Neuronal stem cell (in vitro differentiated cells): ENCODE measurements around the gene BTF3L4.

Source experiments
- DNase-seq: peaks from one replicate; pipeline ENCODE4 v3.0.0-alpha.2; 2013; ENCODE audit warnings: low spot score
- H2AFZ ChIP-seq: one replicate; pipeline ENCODE4 v1.6.1; 2013; ENCODE audit warnings: mild to moderate bottlenecking, low read length, inconsistent platforms
- H2AK5ac ChIP-seq: 2 replicates; pipeline ENCODE4 v1.6.1; 2013; ENCODE audit warnings: low read depth, mild to moderate bottlenecking, inconsistent platforms, low read length, moderate library complexity, mixed read lengths
- H2BK120ac ChIP-seq: 2 replicates; pipeline ENCODE4 v1.6.1; 2013; ENCODE audit warnings: low read depth, mild to moderate bottlenecking, inconsistent platforms, low read length, moderate library complexity, mixed read lengths
- H2BK12ac ChIP-seq: one replicate; pipeline ENCODE4 v1.6.1; 2013; ENCODE audit warnings: low read length, inconsistent platforms
- H2BK15ac ChIP-seq: 2 replicates; pipeline ENCODE4 v1.6.1; 2013; ENCODE audit warnings: mild to moderate bottlenecking, low read length, inconsistent platforms, mixed read lengths
- H2BK5ac ChIP-seq: one replicate; pipeline ENCODE4 v1.6.1; 2013; ENCODE audit warnings: inconsistent platforms, mild to moderate bottlenecking, low read length, moderate library complexity
- H3K14ac ChIP-seq: one replicate; pipeline ENCODE4 v1.6.1; 2013; ENCODE audit warnings: low read length, inconsistent platforms
- H3K18ac ChIP-seq: 2 replicates; pipeline ENCODE4 v1.6.1; 2013; ENCODE audit warnings: low read length, inconsistent platforms
- H3K23ac ChIP-seq: 2 replicates; pipeline ENCODE4 v1.6.1; 2013; ENCODE audit warnings: low read depth, mild to moderate bottlenecking, mixed read lengths, low read length, inconsistent platforms; ENCODE audit not compliant: poor library complexity
- H3K27ac ChIP-seq: replicated peaks from 3 replicates; pipeline ENCODE4 v1.5.1; 2013; ENCODE audit warnings: low read length, inconsistent platforms
- H3K27me3 ChIP-seq, 3 experiments: 2 replicates each; pipeline ENCODE4 v1.6.1; 2013; ENCODE audit warnings: low read length in 3 of 3, mild to moderate bottlenecking in 2 of 3, inconsistent platforms in 1 of 3, low read depth in 1 of 3, mixed read lengths in 1 of 3, moderate library complexity in 1 of 3; ENCODE audit not compliant: control insufficient read depth in 3 of 3, insufficient read depth in 3 of 3
- H3K36me3 ChIP-seq, 2 donors: replicated peaks in 1 of 2; 2 replicates each; pipeline ENCODE4 v1.6.1; 2013; ENCODE audit warnings: low read length in 2 of 2; ENCODE audit not compliant: control insufficient read depth in 2 of 2, insufficient read depth in 2 of 2
- H3K4ac ChIP-seq: 2 replicates; pipeline ENCODE4 v1.6.1; 2013; ENCODE audit warnings: inconsistent platforms, mild to moderate bottlenecking, low read length, moderate library complexity
- H3K4me1 ChIP-seq, 2 donors: 1 replicate in 1 of 2; 2 replicates in 1 of 2; pipeline ENCODE4 v1.6.1; 2013; ENCODE audit warnings: low read length in 2 of 2, low read depth in 1 of 2; ENCODE audit not compliant: control insufficient read depth in 2 of 2, insufficient read depth in 1 of 2
- H3K4me2 ChIP-seq: one replicate; pipeline ENCODE4 v1.6.1; 2013; ENCODE audit warnings: mild to moderate bottlenecking, low read length, inconsistent platforms; ENCODE audit not compliant: insufficient read depth, poor library complexity, severe bottlenecking
- H3K4me3 ChIP-seq, 2 donors: 2 replicates each; pipeline ENCODE4 v1.5.1; 2013; ENCODE audit warnings: low read length in 2 of 2, mild to moderate bottlenecking in 2 of 2, inconsistent platforms in 1 of 2, moderate library complexity in 1 of 2
- H3K79me1 ChIP-seq: one replicate; pipeline ENCODE4 v1.6.1; 2013; ENCODE audit warnings: low read depth, mild to moderate bottlenecking, inconsistent platforms, low read length, moderate library complexity
- H3K9ac ChIP-seq: one replicate; pipeline ENCODE4 v1.6.1; 2013; ENCODE audit warnings: mild to moderate bottlenecking, low read depth, low read length, inconsistent platforms; ENCODE audit not compliant: poor library complexity
- H3K9me3 ChIP-seq, 2 donors: replicated peaks in 1 of 2; 2 replicates each; pipeline versions ENCODE3 to v1.6.1; 2013; ENCODE audit warnings: low read length in 2 of 2, mild to moderate bottlenecking in 2 of 2, inconsistent platforms in 1 of 2, low read depth in 1 of 2, mixed read lengths in 1 of 2, moderate library complexity in 1 of 2; ENCODE audit not compliant: control insufficient read depth in 2 of 2, insufficient read depth in 1 of 2
- H4K8ac ChIP-seq: one replicate; pipeline ENCODE4 v1.6.1; 2013; ENCODE audit warnings: low read depth, mild to moderate bottlenecking, inconsistent platforms, low read length, moderate library complexity
- H4K91ac ChIP-seq: one replicate; pipeline ENCODE4 v1.6.1; 2013; ENCODE audit warnings: low read length, low read depth, mild to moderate bottlenecking, inconsistent platforms; ENCODE audit not compliant: poor library complexity
- WGBS, 2 donors: extraction: QIAGEN DNeasy Blood & Tissue Kit; methylation state at CpG; one replicate each; pipeline ENCODE4 v1.1.7; 2013; ENCODE audit warnings: missing lambda C conversion rate in 2 of 2, mixed read lengths in 1 of 2; ENCODE audit not compliant: insufficient read length in 2 of 2, insufficient replicate concordance in 1 of 2; ENCODE audit errors: extremely low coverage in 2 of 2; 5-methylcytosine and 5-hydroxymethylcytosine counted together

The BTF3L4 gene

DNA sequence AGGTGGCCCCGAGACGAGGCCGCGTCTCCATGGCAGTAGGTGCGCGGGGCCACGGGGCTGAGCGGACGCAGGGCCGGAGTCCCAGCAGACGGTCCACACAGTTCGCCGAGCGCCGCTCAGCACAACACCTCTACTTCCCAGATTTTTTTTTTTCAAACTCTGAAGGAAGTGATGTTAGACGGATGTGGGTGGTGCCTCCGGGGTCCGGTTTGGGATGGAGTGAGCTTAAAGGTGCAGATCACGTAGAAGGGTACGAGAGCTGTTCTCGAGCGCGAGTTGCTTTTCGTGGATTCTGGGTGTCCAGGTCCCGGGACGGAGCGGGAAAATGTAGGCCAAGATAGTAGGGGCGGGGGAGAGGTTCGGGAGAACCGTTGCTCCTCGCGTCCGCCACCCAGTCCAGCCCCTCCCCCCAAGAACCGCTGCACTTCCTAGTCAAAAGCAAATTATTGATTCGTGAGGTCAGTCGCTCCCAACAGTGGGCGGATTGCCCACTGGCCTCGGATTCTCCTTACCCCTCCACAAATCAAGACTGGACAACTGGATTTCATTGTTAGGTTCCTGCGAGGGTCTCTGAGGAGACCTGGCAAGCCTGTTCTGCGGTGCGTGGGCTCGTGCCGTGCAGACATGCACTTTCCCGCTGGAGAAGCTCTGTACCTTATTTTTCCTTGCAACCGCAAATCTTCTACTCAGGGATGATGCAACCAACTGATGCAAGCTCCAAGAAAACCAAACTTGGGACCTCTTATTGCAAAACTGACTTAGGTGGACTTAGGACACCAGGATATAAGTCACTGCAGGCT, 829 bp upstream of the BTF3L4 start, which contains the start of gene TXNDC12:
TSS of gene TXNDC12 (minus strand) at position 126 of the 800 bp plus-strand sequence. CDS start at position 31, 95 bp downstream.
- no peaks in the 10 kb centered on the region for H3K9me3 ChIP-seq
- peak within 1 kb of the TSS; percentile 71 to 91 for H3K4me3 ChIP-seq
- H3K27me3 ChIP-seq, result no peaks in the 10 kb centered on the region
- H4K8ac ChIP-seq, result no peak within 1 kb of the TSS
- H2BK12ac ChIP-seq, result no peak within 1 kb of the TSS
- H2AFZ ChIP-seq, result peak within 1 kb of the TSS; percentile 87
- H3K79me1 ChIP-seq, result no peaks in the 10 kb centered on the region
- H2BK5ac ChIP-seq, result peak within 1 kb of the TSS; percentile 30
- no peak within 1 kb of the TSS for H2BK15ac ChIP-seq
- H3K27ac ChIP-seq, result peak within 1 kb of the TSS; percentile 89
- H3K4me2 ChIP-seq, result peak within 1 kb of the TSS; percentile 69
- no peak within 1 kb of the TSS for H2AK5ac ChIP-seq
- WGBS, 2 donors, result no CpG with 5 or more reads among the region's 45 CpGs
- peak within 1 kb of the TSS; percentile 87 for H3K23ac ChIP-seq
- peak; percentile 78 for DNase-seq
- H3K4ac ChIP-seq, result no peak within 1 kb of the TSS
- H3K4me1 ChIP-seq, result peaks cover 3 to 9% of the 10 kb centered on the region in 2 donors
- no peak within 1 kb of the TSS for H3K14ac ChIP-seq
- peaks cover 1 to 57% of the 10 kb centered on the region in 2 donors for H3K36me3 ChIP-seq
- H3K18ac ChIP-seq, result peak within 1 kb of the TSS; percentile 85
- no peak within 1 kb of the TSS for H4K91ac ChIP-seq
- H2BK120ac ChIP-seq, result no peak within 1 kb of the TSS
- peak within 1 kb of the TSS; percentile 97 for H3K9ac ChIP-seq

DNA sequence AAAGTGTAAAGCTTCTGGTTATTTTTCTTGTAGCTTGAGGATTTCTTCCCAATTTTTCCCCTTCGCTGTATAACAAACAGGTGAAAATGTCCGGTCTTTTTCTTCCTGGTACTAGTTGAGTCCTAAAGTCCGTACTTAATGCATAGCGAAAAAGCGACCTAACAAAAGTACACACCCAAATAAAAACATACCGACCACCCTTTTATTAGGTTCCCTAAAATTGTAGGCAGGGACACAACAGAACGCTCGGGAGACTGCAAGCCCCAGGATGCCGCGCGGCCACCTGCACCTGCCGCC, 281 bp upstream of the BTF3L4 start:
- no peak overlapping the region for H3K4ac ChIP-seq
- no CpG with 5 or more reads among the region's 12 CpGs for WGBS, 2 donors
- H2BK120ac ChIP-seq, result no peak overlapping the region
- H3K9me3 ChIP-seq, result no peaks in the 10 kb centered on the region
- H2BK12ac ChIP-seq, result no peak overlapping the region
- peak overlapping the region; percentile 89 for H3K27ac ChIP-seq
- H3K4me1 ChIP-seq, result peaks cover 3 to 9% of the 10 kb centered on the region in 2 donors
- no peak overlapping the region for H3K14ac ChIP-seq
- DNase-seq, result no peak
- H2AK5ac ChIP-seq, result no peak overlapping the region
- H3K9ac ChIP-seq, result no peak overlapping the region
- peaks cover 5 to 57% of the 10 kb centered on the region in 2 donors for H3K36me3 ChIP-seq
- H4K8ac ChIP-seq, result no peak overlapping the region
- no peak overlapping the region for H2BK15ac ChIP-seq
- H3K4me3 ChIP-seq, result peak overlapping the region; percentile 71 to 91
- peak overlapping the region; percentile 69 for H3K4me2 ChIP-seq
- H3K79me1 ChIP-seq, result peaks cover 2% of the 10 kb centered on the region
- H3K23ac ChIP-seq, result peak overlapping the region; percentile 87
- no peaks in the 10 kb centered on the region for H3K27me3 ChIP-seq
- no peak overlapping the region for H3K18ac ChIP-seq
- peak overlapping the region; percentile 87 for H2AFZ ChIP-seq
- H4K91ac ChIP-seq, result no peak overlapping the region
- H2BK5ac ChIP-seq, result no peak overlapping the region

DNA sequence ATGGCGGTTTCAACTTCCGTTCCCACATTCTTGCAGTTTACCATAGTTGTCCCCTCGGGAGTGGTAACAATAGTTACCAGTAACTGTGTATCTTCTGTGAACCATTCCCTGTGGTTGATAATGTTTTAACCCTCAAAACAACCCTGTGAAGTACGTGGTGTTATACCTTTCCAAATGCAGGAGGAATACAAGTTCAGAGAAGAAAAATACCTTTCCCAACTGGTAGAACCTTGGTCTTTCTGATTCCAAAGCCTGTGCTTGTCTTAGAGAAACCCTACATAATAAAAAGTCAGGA, 789 bp downstream of the BTF3L4 start:
- H2AK5ac ChIP-seq, result no peak overlapping the region
- H3K4me3 ChIP-seq, result peak overlapping the region; percentile 71 to 95
- DNase-seq, result no peak
- peak overlapping the region; percentile 7 for H3K18ac ChIP-seq
- H3K27me3 ChIP-seq, result no peaks in the 10 kb centered on the region
- H4K8ac ChIP-seq, result no peak overlapping the region
- H3K36me3 ChIP-seq, result peaks cover 9 to 58% of the 10 kb centered on the region in 2 donors
- no peak overlapping the region for H3K4ac ChIP-seq
- no peak overlapping the region for H4K91ac ChIP-seq
- no peak overlapping the region for H3K14ac ChIP-seq
- H2BK12ac ChIP-seq, result no peak overlapping the region
- peak overlapping the region; percentile 72 for H3K4me2 ChIP-seq
- H2BK120ac ChIP-seq, result no peak overlapping the region
- no CpG with 5 or more reads among the region's 4 CpGs for WGBS, 2 donors
- no peak overlapping the region for H2BK5ac ChIP-seq
- no peak overlapping the region for H2BK15ac ChIP-seq
- H3K27ac ChIP-seq, result no peak overlapping the region
- H2AFZ ChIP-seq, result peak overlapping the region; percentile 87
- H3K9ac ChIP-seq, result peak overlapping the region; percentile 95
- H3K4me1 ChIP-seq, result peaks cover 3 to 9% of the 10 kb centered on the region in 2 donors
- no peak overlapping the region for H3K23ac ChIP-seq
- no peaks in the 10 kb centered on the region for H3K9me3 ChIP-seq
- peaks cover 2% of the 10 kb centered on the region for H3K79me1 ChIP-seq

GRCh38 chr1:52057255-52057654, 1.2 kb downstream of the BTF3L4 start:
- no peak overlapping the region for H3K27ac ChIP-seq
- no peak for DNase-seq
- WGBS, 2 donors, result no CpG with 5 or more reads among the region's 1 CpG

More at GRCh38 chr1:52057255-52057654, 1.2 kb downstream of the BTF3L4 start:
- Histone ChIP-seq H3K14ac (no peak overlapping the region), H3K9ac (no peak overlapping the region), H3K27me3 (no peaks in the 10 kb centered on the region), H2BK12ac (no peak overlapping the region), H2BK5ac (no peak overlapping the region), H2BK120ac (no peak overlapping the region), H2BK15ac (no peak overlapping the region), H3K4ac (no peak overlapping the region), H3K18ac (no peak overlapping the region), H4K8ac (no peak overlapping the region), H3K4me2 (peak overlapping the region; percentile 72), H3K4me1 (peaks cover 3 to 9% of the 10 kb centered on the region in 2 donors), H2AFZ (no peak overlapping the region), H3K9me3 (no peaks in the 10 kb centered on the region), H3K36me3 (peaks cover 7 to 56% of the 10 kb centered on the region in 2 donors), H3K23ac (no peak overlapping the region), H3K4me3 (peak overlapping the region in 1 of 2 donors; percentile 71), H4K91ac (no peak overlapping the region), H3K79me1 (peaks cover 2% of the 10 kb centered on the region), H2AK5ac (no peak overlapping the region)
